A549 (cell line): ENCODE measurements around the gene PDE8B.

Experiments
- CTCF ChIP-seq: fragments of >200 bp; sonication (Bioruptor Twin); formaldehyde crosslinking; IDR thresholded peaks from 3 replicates; pipeline ENCODE4 v1.5.1; 2016
- MAX ChIP-seq: IDR thresholded peaks from 2 replicates; pipeline ENCODE4 v1.6.1; 2012
- POLR2A ChIP-seq: IDR thresholded peaks from 2 replicates; pipeline ENCODE4 v1.6.1; 2012; ENCODE audit warnings: mild to moderate bottlenecking, low read length
- TP53 ChIP-seq: fragments of 250-450 bp; sonication (Bioruptor Pico); IDR thresholded peaks from 2 replicates; pipeline ENCODE4 v1.5.0; 2021; ENCODE audit warnings: mild to moderate bottlenecking, moderate library complexity

- no peak for TF ChIP-seq MAX
- no peak for TF ChIP-seq TP53
- no peak for TF ChIP-seq POLR2A
- TF ChIP-seq CTCF: no peak
Measured at GRCh38 chr5:77298146-77298545, 87.7 kb downstream of the PDE8B start.
